22Rv1 (cell line): ENCODE results near the gene OOSP1.

ENCODE experiments used
- H3K27ac ChIP-seq: fragments of 450-650 bp; 2 replicates; pipeline ENCODE4 v1.5.1; 2017
- ZFX ChIP-seq: fragments of 450-650 bp; IDR thresholded peaks from 2 replicates; pipeline ENCODE4 v1.6.1; 2017; ENCODE audit warnings: antibody characterized with exemption, borderline replicate concordance
- TF ChIP-seq, protein P1 (sequence below): fragments of 450-650 bp; IDR thresholded peaks from 2 replicates; pipeline ENCODE4 v1.5.1; 2017; ENCODE audit warnings: mild to moderate bottlenecking

The OOSP1 gene

DNA sequence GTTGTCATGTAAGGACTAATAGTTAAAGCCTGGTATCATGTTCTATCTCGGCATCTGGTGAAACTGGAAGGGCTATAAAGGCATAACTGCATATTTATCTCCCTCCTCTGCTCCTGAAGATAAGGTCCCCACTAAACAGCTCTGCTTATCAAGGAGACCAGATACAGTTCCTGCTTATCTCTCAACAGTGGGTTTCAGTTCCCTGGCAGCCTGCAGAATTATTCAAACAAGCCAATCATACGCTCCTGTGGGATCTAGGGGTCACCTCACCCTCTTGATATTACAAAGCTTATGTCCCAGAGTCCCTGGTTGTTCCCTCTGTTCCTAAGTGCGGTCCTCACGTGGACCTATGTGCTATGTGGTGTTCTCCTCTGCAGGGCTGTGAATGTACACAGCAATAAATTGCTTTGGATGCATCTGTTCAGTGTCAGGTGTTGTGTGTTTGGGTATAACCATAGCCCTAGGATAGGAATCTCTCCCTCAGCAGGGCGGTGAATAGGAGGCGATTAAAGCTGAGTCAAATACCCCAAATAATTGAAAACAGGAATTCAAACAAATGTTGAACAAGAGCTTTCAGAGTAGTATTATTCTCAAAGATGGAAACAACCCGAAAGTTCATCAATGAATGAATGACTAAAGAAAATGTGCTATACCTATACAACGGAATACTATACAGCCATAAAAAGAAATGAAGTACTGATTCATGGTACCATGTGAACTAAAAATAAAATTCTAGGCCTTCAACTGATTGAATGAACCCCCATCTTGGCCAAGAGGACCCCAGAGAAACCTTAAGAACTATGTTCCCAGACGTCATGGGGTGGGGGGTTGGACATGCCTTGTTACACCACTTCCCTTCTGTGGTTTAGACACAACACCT lies 22.5 kb downstream of the OOSP1 start:
- TF ChIP-seq, protein P1, sequence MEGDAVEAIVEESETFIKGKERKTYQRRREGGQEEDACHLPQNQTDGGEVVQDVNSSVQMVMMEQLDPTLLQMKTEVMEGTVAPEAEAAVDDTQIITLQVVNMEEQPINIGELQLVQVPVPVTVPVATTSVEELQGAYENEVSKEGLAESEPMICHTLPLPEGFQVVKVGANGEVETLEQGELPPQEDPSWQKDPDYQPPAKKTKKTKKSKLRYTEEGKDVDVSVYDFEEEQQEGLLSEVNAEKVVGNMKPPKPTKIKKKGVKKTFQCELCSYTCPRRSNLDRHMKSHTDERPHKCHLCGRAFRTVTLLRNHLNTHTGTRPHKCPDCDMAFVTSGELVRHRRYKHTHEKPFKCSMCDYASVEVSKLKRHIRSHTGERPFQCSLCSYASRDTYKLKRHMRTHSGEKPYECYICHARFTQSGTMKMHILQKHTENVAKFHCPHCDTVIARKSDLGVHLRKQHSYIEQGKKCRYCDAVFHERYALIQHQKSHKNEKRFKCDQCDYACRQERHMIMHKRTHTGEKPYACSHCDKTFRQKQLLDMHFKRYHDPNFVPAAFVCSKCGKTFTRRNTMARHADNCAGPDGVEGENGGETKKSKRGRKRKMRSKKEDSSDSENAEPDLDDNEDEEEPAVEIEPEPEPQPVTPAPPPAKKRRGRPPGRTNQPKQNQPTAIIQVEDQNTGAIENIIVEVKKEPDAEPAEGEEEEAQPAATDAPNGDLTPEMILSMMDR, result no peak
- TF ChIP-seq ZFX, result no peak
- no peak overlapping the region for H3K27ac ChIP-seq

DNA sequence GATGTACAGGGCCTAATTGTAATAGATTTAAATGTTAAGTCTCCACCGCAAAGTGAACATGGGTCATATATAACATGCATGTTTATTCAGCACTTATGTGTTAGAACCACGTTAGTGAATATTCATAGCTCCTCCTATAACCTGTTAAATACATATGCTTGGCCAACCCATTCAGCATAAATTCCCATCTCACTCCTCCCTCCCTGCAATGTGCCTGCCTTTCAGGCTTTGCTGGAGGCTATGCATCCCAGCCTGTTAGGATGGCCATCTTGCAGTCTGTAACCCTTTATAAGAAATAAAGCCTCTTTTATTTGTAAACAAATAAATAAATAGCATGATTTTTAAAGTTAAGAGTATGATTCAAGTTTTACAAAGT lies 23.9 kb downstream of the OOSP1 start:
- TF ChIP-seq, protein P1, result no peak
- no peak for TF ChIP-seq ZFX
- no peak overlapping the region for H3K27ac ChIP-seq

DNA sequence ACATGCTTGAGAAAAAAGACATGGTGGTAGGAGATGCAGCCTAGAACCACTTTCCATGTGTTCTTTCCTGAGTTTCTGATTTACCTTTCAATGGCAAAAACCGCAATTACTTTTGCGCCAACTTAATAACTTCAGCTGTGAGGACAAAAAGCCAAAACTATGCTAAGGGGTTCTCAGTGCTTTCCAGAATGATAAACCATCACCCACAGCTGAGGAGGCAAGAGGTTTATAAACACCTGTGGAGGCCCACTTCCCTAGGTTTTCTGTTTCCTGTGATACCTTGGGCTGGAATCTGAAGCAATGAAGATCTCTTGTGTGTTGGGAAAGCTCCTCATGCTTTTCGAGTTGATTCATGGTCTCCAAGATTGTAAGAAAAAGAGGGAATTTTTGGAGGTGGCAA lies 25.5 kb downstream of the OOSP1 start, which contains the start of gene OOSP4A:
Gene OOSP4A, plus strand, starts transcription at position 301 of the 400 bp plus-strand sequence. Its CDS starts 0 bp downstream, at position 301.
- no peak for TF ChIP-seq ZFX
- TF ChIP-seq, protein P1, result no peak
- no peak within 1 kb of the TSS for H3K27ac ChIP-seq

DNA sequence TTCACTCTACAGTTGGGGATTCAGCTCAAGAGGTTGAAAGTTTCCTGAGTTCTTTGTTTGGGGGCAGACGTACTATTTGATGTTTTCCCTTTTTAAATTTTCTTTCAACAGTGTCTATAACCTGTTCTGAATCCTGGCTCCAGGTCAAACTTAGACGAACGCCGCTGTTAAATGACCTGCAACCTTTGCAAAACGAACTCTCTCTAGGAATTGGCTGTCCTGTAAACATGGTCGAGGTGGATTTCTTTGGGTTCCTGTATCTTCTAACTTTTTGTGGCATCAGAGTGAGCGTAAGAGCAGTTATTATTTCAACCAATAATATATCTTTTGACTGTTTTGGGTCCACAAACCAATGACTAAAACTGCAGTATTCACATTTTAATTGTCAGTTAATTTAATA lies 27.2 kb downstream of the OOSP1 start:
- TF ChIP-seq, protein P1, result no peak
- TF ChIP-seq ZFX, result no peak
- no peak overlapping the region for H3K27ac ChIP-seq

DNA sequence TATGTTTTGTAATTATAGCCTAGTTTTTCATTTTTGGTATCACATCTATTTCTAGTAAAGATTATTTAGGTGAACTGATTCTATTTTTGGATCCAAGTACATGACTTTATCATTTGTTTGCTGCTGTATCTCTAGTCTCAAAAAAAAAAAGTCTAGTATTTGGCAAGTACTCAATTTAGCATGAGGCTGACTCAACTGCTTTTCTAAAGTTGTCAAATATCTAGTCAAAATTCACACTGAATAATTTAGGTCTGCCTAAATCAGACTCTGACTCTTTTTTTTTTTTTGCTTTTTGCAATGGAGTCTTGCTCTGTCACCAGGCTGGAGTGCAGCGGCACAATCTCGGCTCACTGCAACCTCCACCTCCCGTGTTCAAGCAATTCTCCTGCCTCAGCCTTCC lies 28.0 kb downstream of the OOSP1 start:
- TF ChIP-seq, protein P1, result no peak
- no peak for TF ChIP-seq ZFX
- no peak overlapping the region for H3K27ac ChIP-seq

DNA sequence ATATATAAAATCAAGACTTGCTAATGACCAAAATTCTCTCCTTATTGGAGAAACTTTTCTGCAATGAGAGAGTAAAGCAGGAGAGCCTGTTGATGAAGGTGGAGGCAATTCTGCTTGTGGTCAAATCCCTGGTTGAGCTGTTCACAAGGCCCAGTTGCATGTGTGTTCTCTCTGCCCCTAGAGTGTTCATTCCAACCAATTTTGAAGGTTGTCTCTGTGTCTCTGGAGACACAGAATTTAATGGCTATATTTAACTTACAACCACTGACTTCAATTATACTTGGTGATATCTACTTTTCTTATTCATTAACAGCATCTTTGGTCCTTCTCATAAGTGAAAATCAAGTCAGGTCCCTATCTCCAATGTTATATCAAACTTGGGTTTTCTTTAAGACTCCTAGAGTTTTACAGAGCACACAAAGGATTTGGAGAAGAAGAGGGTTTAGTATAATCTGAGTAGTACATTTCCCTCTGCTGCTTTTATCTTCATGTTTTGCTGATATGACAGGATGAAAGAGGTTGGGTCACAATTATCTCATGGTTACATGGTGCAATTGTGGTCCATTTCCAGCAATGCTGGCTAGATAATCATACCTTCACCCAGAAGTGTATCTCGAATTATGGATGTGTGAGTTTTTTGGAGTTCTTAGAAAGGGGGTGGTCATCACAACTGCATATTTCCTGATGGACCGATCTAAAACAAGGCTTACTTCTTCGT lies 29.6 kb downstream of the OOSP1 start:
- TF ChIP-seq, protein P1, result no peak
- no peak for TF ChIP-seq ZFX
- H3K27ac ChIP-seq, result no peak overlapping the region

DNA sequence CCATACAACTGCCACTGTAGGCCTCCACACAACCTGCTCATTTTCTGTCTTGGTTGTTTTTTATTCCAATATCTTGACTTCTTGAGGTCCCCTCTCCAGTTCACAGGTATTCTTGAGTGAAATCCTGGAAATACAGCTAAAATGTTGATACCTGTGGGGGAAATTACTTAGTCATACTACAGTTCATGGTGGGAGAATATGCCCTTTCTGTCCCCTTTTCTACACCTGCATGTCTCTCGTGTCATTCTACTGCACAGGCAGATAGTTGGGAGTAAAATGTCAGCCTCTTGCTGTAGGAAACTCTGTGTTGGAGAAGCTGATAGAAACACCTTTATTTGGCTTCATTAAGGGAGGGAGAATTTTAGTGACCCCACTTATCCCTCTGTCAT lies 30.2 kb downstream of the OOSP1 start:
- H3K27ac ChIP-seq, result no peak overlapping the region
- TF ChIP-seq, protein P1, result no peak
- TF ChIP-seq ZFX, result no peak
